NCI-H146 treated with DMSO at 0.1 percent for 48 hours (cell line): Measurements from ENCODE around the gene IL15.

Experiments used
- DNase-seq: peaks from one replicate; lab custom pipeline; 2025; ENCODE audit not compliant: unreplicated experiment; lab: John Stamatoyannopoulos, UW

The IL15 gene

GRCh38 chr4:141763374-141763773 lies 127.0 kb downstream of the IL15 start:
- no peak for DNase-seq

- DNase-seq, result no peak
These were observed 132.6 kb downstream of the IL15 start for GRCh38 chr4:141768954-141769353.

GRCh38 chr4:141771889-141772830 lies 135.8 kb downstream of the IL15 start:
- no peak for DNase-seq

GRCh38 chr4:141772838-141773237 lies 136.5 kb downstream of the IL15 start:
- no peak for DNase-seq

GRCh38 chr4:141782205-141782604 lies 145.8 kb downstream of the IL15 start:
- no peak for DNase-seq
